GM21717 (cell line): ENCODE measurements around the gene LSM12.

Experiments
- ATAC-seq: cut with Tn5 transposase; IDR thresholded peaks from one replicate; pipeline ENCODE4 v1.9.1; 2021; ENCODE audit warnings: mild to moderate bottlenecking, moderate library complexity; ENCODE audit not compliant: unreplicated experiment

Gene LSM12

GRCh38 chr17:43988301-43988700 is 78.2 kb downstream of the LSM12 start:
- no peak for ATAC-seq

DNA sequence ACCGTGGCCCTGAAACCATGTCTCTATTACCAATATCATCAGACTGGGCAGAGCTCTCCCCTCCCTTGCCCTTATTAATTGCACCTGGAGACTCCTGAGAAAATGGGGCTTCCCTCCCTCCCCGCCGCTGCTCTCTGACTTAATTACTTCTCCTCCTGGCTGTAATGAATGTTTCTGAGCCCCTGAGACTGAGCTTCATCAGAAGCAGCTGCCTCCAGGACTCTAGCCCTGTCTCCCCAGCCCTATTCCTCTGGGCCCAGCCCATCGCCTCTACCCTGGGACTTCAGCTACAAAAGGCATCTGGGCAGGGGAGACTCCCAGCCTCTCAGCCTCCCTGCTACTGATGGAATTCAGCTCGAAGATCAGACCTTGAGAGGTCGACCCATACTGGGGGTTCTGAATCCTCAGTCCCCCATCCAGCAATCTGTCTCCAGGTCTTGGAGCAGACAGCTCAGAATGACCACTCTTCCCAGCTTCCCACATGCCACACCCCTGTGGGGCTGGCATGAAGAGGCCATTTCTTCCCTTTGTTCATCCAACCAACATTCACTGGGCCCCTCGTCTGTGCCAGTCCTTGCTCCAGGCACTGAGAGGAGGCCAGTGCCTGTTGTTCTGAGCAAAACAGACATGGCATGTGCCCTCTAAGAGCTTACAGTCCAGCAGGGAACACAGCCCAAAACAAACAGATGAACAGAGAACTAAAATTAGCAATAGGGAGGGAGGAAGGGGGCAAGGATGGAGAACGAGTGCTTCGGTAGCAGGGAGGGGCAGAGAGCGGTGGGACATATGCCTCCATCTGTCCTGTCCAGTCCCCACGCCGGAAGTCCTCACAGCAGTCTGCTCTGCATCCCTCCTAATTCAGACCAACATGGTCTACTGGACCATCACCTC is 79.1 kb downstream of the LSM12 start:
- no peak for ATAC-seq

GRCh38 chr17:43986225-43986981 is 80.1 kb downstream of the LSM12 start:
- no peak for ATAC-seq

GRCh38 chr17:43984521-43984920 is 82.0 kb downstream of the LSM12 start:
- ATAC-seq = no peak
